Measurements from ENCODE around the gene EXOSC5. TPM values are rescaled to one million over a fixed set of nuclear protein-coding genes. Genes with fewer than 3 reads are reported as not detected.

The EXOSC5 gene
- total and polyA plus RNA-seq, 9 of the 15 experiments (the other 6 are each of a cell fraction or from before 2014, with no cell fraction given), result 10.9 to 75.5 (median 37.8) TPM

- TF ChIP-seq ZNF609 (CRISPR knock-in tag; IDR thresholded peaks at IDR 0.05; ENCODE audit: borderline replicate concordance), result no peak
- TF ChIP-seq FOXK2 (conservative IDR thresholded peaks at IDR 0.05 in 1 of 2, IDR thresholded peaks at IDR 0.05 in 1 of 2; ENCODE audit: low read depth in 2 of 2), result peak; percentile 35 to 39; a peak in 2 of 4 replicates
- no peak for TF ChIP-seq MTF1 (CRISPR knock-in tag; IDR thresholded peaks at IDR 0.05; ENCODE audit: borderline replicate concordance)
- no peak for TF ChIP-seq TBL1XR1 (IDR thresholded peaks at IDR 0.05; ENCODE audit: low read length in 2 of 2)
- no peak for TF ChIP-seq YBX1 (IDR thresholded peaks at IDR 0.05)
- TF ChIP-seq MED1 (CRISPR knock-in tag; IDR thresholded peaks at IDR 0.05; ENCODE audit: borderline replicate concordance), result no peak
- no peak for TF ChIP-seq FOXA3 (CRISPR knock-in tag; conservative IDR thresholded peaks at IDR 0.05 in 1 of 2, IDR thresholded peaks at IDR 0.05 in 1 of 2)
- 0 out of 2 replicates have a peak, but pooled peaks have one; percentile 45 for TF ChIP-seq CREB3 (tag; conservative IDR thresholded peaks at IDR 0.05; ENCODE audit: low read depth)
- TF ChIP-seq BRF1 (IDR thresholded peaks at IDR 0.05; ENCODE audit: borderline replicate concordance, extremely low read depth, insufficient read length), result no peak
- TF ChIP-seq HMGN3 (IDR thresholded peaks at IDR 0.05; ENCODE audit: borderline replicate concordance, extremely low read depth, insufficient read length, low read depth, low read length), result no peak
- TF ChIP-seq ZNF408 (CRISPR knock-in tag; IDR thresholded peaks at IDR 0.05; ENCODE audit: low read depth), result no peak
- TF ChIP-seq ZSCAN32 (CRISPR knock-in tag; IDR thresholded peaks at IDR 0.05), result 0 out of 2 replicates have a peak, but pooled peaks have one; percentile 33
- no peak for TF ChIP-seq PTRF (tag; IDR thresholded peaks at IDR 0.05)
- TF ChIP-seq U2AF1 (optimal IDR thresholded peaks at IDR 0.05; ENCODE audit: low read depth, low read length), result no peak
- no peak for TF ChIP-seq NR3C1 (CRISPR knock-in tag; IDR thresholded peaks at IDR 0.05)
- TF ChIP-seq, protein P1, sequence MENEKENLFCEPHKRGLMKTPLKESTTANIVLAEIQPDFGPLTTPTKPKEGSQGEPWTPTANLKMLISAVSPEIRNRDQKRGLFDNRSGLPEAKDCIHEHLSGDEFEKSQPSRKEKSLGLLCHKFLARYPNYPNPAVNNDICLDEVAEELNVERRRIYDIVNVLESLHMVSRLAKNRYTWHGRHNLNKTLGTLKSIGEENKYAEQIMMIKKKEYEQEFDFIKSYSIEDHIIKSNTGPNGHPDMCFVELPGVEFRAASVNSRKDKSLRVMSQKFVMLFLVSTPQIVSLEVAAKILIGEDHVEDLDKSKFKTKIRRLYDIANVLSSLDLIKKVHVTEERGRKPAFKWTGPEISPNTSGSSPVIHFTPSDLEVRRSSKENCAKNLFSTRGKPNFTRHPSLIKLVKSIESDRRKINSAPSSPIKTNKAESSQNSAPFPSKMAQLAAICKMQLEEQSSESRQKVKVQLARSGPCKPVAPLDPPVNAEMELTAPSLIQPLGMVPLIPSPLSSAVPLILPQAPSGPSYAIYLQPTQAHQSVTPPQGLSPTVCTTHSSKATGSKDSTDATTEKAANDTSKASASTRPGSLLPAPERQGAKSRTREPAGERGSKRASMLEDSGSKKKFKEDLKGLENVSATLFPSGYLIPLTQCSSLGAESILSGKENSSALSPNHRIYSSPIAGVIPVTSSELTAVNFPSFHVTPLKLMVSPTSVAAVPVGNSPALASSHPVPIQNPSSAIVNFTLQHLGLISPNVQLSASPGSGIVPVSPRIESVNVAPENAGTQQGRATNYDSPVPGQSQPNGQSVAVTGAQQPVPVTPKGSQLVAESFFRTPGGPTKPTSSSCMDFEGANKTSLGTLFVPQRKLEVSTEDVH (IDR thresholded peaks at IDR 0.05; ENCODE audit: low read depth, partially characterized antibody), result no peak
- no peak for TF ChIP-seq MXD1 (CRISPR knock-in tag; IDR thresholded peaks at IDR 0.05; ENCODE audit: borderline replicate concordance, poor library complexity, severe bottlenecking)
Measured at GRCh38 chr19:41363753-41364523, 33.2 kb downstream of the EXOSC5 start, which contains the start of gene B9D2 (continued).
